H1 (cell line): ENCODE results near the gene HSF2. TPM values are rescaled to one million over a fixed set of nuclear protein-coding genes. Genes with fewer than 3 reads are reported as not detected.

ENCODE experiments used
- CTCF ChIA-PET: fragments of 300-600 bp; sonication (Branson Sonifier 250); formaldehyde crosslinking; loops from one replicate; lab custom pipeline; 2021; ENCODE audit not compliant: partially characterized antibody; lab: Charles Lee
- POLR2A ChIA-PET: fragments of 300-600 bp; sonication (Branson Sonifier 250); formaldehyde crosslinking; loops from one replicate; lab custom pipeline; 2021; ENCODE audit warnings: inconsistent platforms; ENCODE audit not compliant: partially characterized antibody; lab: Charles Lee
- DNase-seq, 2 experiments: peaks; one replicate each; pipeline versions ENCODE4 v3.0.0 to v3.0.0-alpha.2; 2010 to 2022; ENCODE audit warnings: low spot score in 2 of 2, low read depth in 1 of 2, mixed read lengths in 1 of 2
- FAIRE-seq: peaks from 2 replicates; lab custom pipeline; 2011; peaks lifted over from hg19 to GRCh38; lab: Jason Lieb, UNC
- H2AFZ ChIP-seq: 2 replicates; pipeline ENCODE4 v1.8.1; 2012; ENCODE audit warnings: low read length, inconsistent platforms
- H2AK5ac ChIP-seq: 2 replicates; pipeline ENCODE4 v1.6.1; 2013; ENCODE audit warnings: low read depth, low read length
- H2BK120ac ChIP-seq: replicated peaks from 2 replicates; pipeline ENCODE3; 2013; ENCODE audit warnings: low read depth, low read length, inconsistent platforms
- H2BK12ac ChIP-seq: 2 replicates; pipeline ENCODE4 v1.6.1; 2013; ENCODE audit warnings: low read depth, low read length
- H2BK15ac ChIP-seq: 2 replicates; pipeline ENCODE4 v1.6.1; 2013; ENCODE audit warnings: low read length
- H2BK20ac ChIP-seq: 2 replicates; pipeline ENCODE4 v1.6.1; 2013; ENCODE audit warnings: low read length
- H2BK5ac ChIP-seq: 2 replicates; pipeline ENCODE4 v1.6.1; 2013; ENCODE audit warnings: low read depth, low read length
- H3K14ac ChIP-seq: 2 replicates; pipeline ENCODE4 v1.6.1; 2013; ENCODE audit warnings: inconsistent platforms; ENCODE audit not compliant: insufficient read length
- H3K18ac ChIP-seq: 2 replicates; pipeline ENCODE4 v1.6.1; 2013; ENCODE audit warnings: low read length; ENCODE audit errors: extremely low read depth
- H3K23ac ChIP-seq: 2 replicates; pipeline ENCODE4 v1.6.1; 2013; ENCODE audit warnings: inconsistent platforms; ENCODE audit not compliant: insufficient read length
- H3K23me2 ChIP-seq: 2 replicates; pipeline ENCODE4 v1.6.1; 2013; ENCODE audit warnings: low read depth, low read length
- H3K27ac ChIP-seq: 2 replicates; pipeline ENCODE4 v1.6.1; 2011; ENCODE audit warnings: low read depth, low read length, inconsistent platforms
- H3K27me3 ChIP-seq, 4 experiments: replicated peaks in 1 of 4; 1 replicate in 1 of 4; 2 replicates in 3 of 4; pipeline versions ENCODE4 v1.6.1 to v1.8.1; 2011 to 2013; ENCODE audit warnings: low read length in 3 of 4, mild to moderate bottlenecking in 3 of 4, inconsistent platforms in 2 of 4, mixed read lengths in 2 of 4, moderate library complexity in 1 of 4; ENCODE audit not compliant: control insufficient read depth in 3 of 4, insufficient read depth in 3 of 4; ENCODE audit errors: extremely low read depth in 1 of 4
- H3K36me3 ChIP-seq, 4 experiments: 2 replicates each; pipeline versions ENCODE4 v1.6.1 to v1.8.1; 2011 to 2013; ENCODE audit warnings: mild to moderate bottlenecking in 4 of 4, low read length in 3 of 4, moderate library complexity in 2 of 4, control low read depth in 1 of 4, inconsistent platforms in 1 of 4; ENCODE audit not compliant: insufficient read depth in 4 of 4, control insufficient read depth in 2 of 4
- H3K4ac ChIP-seq: replicated peaks from 2 replicates; pipeline ENCODE3; 2013; ENCODE audit warnings: low read length, low read depth, mixed read lengths, inconsistent platforms; ENCODE audit not compliant: insufficient read length
- H3K4me1 ChIP-seq, 4 experiments: replicated peaks in 1 of 4; 1 replicate in 1 of 4; 2 replicates in 3 of 4; pipeline versions ENCODE4 v1.6.1 to v1.8.1; 2011 to 2013; ENCODE audit warnings: low read length in 3 of 4, inconsistent platforms in 2 of 4, mixed read lengths in 1 of 4; ENCODE audit not compliant: insufficient read depth in 4 of 4, control insufficient read depth in 3 of 4
- H3K4me2 ChIP-seq, 2 experiments: 2 replicates each; pipeline versions ENCODE4 v1.6.1 to v1.8.1; 2011 to 2013; ENCODE audit warnings: low read depth in 2 of 2, low read length in 2 of 2, control low read depth in 1 of 2, inconsistent platforms in 1 of 2, mild to moderate bottlenecking in 1 of 2; ENCODE audit not compliant: insufficient read depth in 1 of 2
- H3K4me3 ChIP-seq, 4 experiments: fragments of 200-600, 300-600 bp in 1 of 4; sonication (generic), shearing (Covaris generic), sonication (Bioruptor Twin) in 1 of 4; 2 replicates each; pipeline versions ENCODE4 v1.5.1 to v1.8.1; 2011 to 2016; ENCODE audit warnings: low read length in 4 of 4, low read depth in 3 of 4, control low read depth in 2 of 4, inconsistent platforms in 2 of 4, mild to moderate bottlenecking in 2 of 4, mixed read lengths in 1 of 4, moderate library complexity in 1 of 4; ENCODE audit not compliant: insufficient read depth in 2 of 4; ENCODE audit errors: extremely low read depth in 1 of 4
- H3K56ac ChIP-seq: replicated peaks from 2 replicates; pipeline ENCODE3; 2013; ENCODE audit warnings: low read depth, mild to moderate bottlenecking, mixed read lengths, low read length, inconsistent platforms; ENCODE audit not compliant: insufficient read length
- H3K79me1 ChIP-seq: 2 replicates; pipeline ENCODE4 v1.6.1; 2013; ENCODE audit warnings: low read depth, low read length, control low read depth
- H3K79me2 ChIP-seq, 2 experiments: 2 replicates each; pipeline versions ENCODE4 v1.6.1 to v1.8.1; 2012 to 2013; ENCODE audit warnings: low read length in 2 of 2, mild to moderate bottlenecking in 2 of 2, inconsistent platforms in 1 of 2; ENCODE audit not compliant: insufficient read depth in 2 of 2, control insufficient read depth in 1 of 2
- H3K9ac ChIP-seq, 4 experiments: replicated peaks in 1 of 4; 1 replicate in 1 of 4; 2 replicates in 3 of 4; pipeline versions ENCODE4 v1.6.1 to v1.8.1; 2011 to 2013; ENCODE audit warnings: low read depth in 3 of 4, low read length in 3 of 4, control low read depth in 2 of 4, mild to moderate bottlenecking in 2 of 4, moderate library complexity in 2 of 4, inconsistent platforms in 1 of 4; ENCODE audit errors: extremely low read depth in 1 of 4
- H3K9me3 ChIP-seq, 2 experiments: 2 replicates each; pipeline versions ENCODE4 v1.6.1 to v1.8.1; 2012 to 2013; ENCODE audit warnings: mild to moderate bottlenecking in 2 of 2, moderate library complexity in 2 of 2, control low read depth in 1 of 2, inconsistent platforms in 1 of 2, low read depth in 1 of 2, low read length in 1 of 2, mixed read lengths in 1 of 2; ENCODE audit not compliant: insufficient read depth in 2 of 2
- H4K20me1 ChIP-seq, 2 experiments: replicated peaks in 1 of 2; 2 replicates each; pipeline versions ENCODE3 to v1.8.1; 2011 to 2013; ENCODE audit warnings: inconsistent platforms in 2 of 2, low read length in 2 of 2, mild to moderate bottlenecking in 1 of 2; ENCODE audit not compliant: insufficient read depth in 2 of 2, control insufficient read depth in 1 of 2
- H4K5ac ChIP-seq: 2 replicates; pipeline ENCODE4 v1.6.1; 2013; ENCODE audit warnings: low read length, low read depth, mixed read lengths, inconsistent platforms; ENCODE audit not compliant: insufficient read length
- H4K8ac ChIP-seq: 2 replicates; pipeline ENCODE4 v1.8.0; 2013; ENCODE audit warnings: mild to moderate bottlenecking, moderate library complexity, low read length, inconsistent platforms; ENCODE audit not compliant: insufficient read depth; ENCODE audit errors: extremely low read depth
- H4K91ac ChIP-seq: replicated peaks from 2 replicates; pipeline ENCODE3; 2013; ENCODE audit warnings: low read length, mixed read lengths, inconsistent platforms; ENCODE audit not compliant: insufficient read length
- BCL11A ChIP-seq, 2 experiments: IDR thresholded peaks; one replicate each; pipeline ENCODE4 v1.6.1; 2011; ENCODE audit warnings: low read depth in 2 of 2, low read length in 2 of 2, mild to moderate bottlenecking in 2 of 2
- CHD1 ChIP-seq: IDR thresholded peaks from 2 replicates; pipeline ENCODE4 v1.6.1; 2012; ENCODE audit warnings: low read depth, low read length, improper control_type of control experiment
- CHD2 ChIP-seq: IDR thresholded peaks from 2 replicates; pipeline ENCODE4 v1.6.1; 2012; ENCODE audit warnings: low read length, improper control_type of control experiment
- CREB1 ChIP-seq: IDR thresholded peaks from 2 replicates; pipeline ENCODE4 v1.6.1; 2012; ENCODE audit warnings: inconsistent platforms
- HDAC6 ChIP-seq: IDR thresholded peaks from one replicate; pipeline ENCODE4 v1.7.1; 2012; ENCODE audit warnings: low read depth, mild to moderate bottlenecking, inconsistent platforms, low read length, moderate library complexity
- RFX5 ChIP-seq: IDR thresholded peaks from 2 replicates; pipeline ENCODE4 v1.6.1; 2011; ENCODE audit warnings: low read depth, low read length, improper control_type of control experiment, borderline replicate concordance
- RNF2 ChIP-seq: fragments of 200-900, 300-1000 bp; sonication (generic); IDR thresholded peaks from 2 replicates; pipeline ENCODE4 v1.7.1; 2016; ENCODE audit warnings: borderline replicate concordance, low read depth, mild to moderate bottlenecking, antibody characterized with exemption, low read length; ENCODE audit not compliant: poor library complexity, severe bottlenecking; ENCODE audit errors: missing control alignments
- SIN3A ChIP-seq, 2 experiments: IDR thresholded peaks in 1 of 2; conservative IDR thresholded peaks in 1 of 2; 2 replicates each; pipeline ENCODE4 v1.6.1; 2011 to 2012; ENCODE audit warnings: low read length in 2 of 2, improper control_type of control experiment in 1 of 2, low read depth in 1 of 2, mild to moderate bottlenecking in 1 of 2
- SIRT6 ChIP-seq: IDR thresholded peaks from one replicate; pipeline ENCODE4 v1.7.1; 2012; ENCODE audit warnings: low read length, inconsistent platforms
- SP4 ChIP-seq: IDR thresholded peaks from 2 replicates; pipeline ENCODE4 v1.6.1; 2012; ENCODE audit warnings: low read length, inconsistent platforms
- WGBS, 2 experiments: shearing (Covaris generic) in 1 of 2; methylation state at CpG; one replicate each; pipeline versions ENCODE4 v1.1.6 to v1.1.7; 2013 to 2015; ENCODE audit warnings: low lambda C conversion rate in 2 of 2, mixed read lengths in 2 of 2, inconsistent platforms in 1 of 2, low coverage in 1 of 2, missing lambda C conversion rate in 1 of 2; ENCODE audit not compliant: insufficient replicate concordance in 2 of 2, insufficient coverage in 1 of 2, insufficient read length in 1 of 2; ENCODE audit errors: extremely low coverage in 1 of 2, missing lambda C conversion rate in 1 of 2; 5-methylcytosine and 5-hydroxymethylcytosine counted together
- polyA plus RNA-seq, 7 experiments: library from polyadenylated mRNA; depleted of rRNA in 3 of 7; stranded (reverse) in 5 of 7; unstranded in 2 of 7; fragments of >200 nt in 5 of 7; fragments of 200-250 nt in 2 of 7; gene quantifications; 1 replicate in 5 of 7; 2 replicates in 1 of 7; 4 replicates in 1 of 7; pipeline versions ENCODE4 v1.2.1 to v1.2.3, GENCODE V29; 2011 to 2013; ENCODE audit warnings: missing spikeins in 2 of 7, mixed read lengths in 2 of 7
- total RNA-seq: library from RNA; stranded (reverse); fragmentation: NEBNext Ultra II Directional; extraction: Animal tissue kit (Norgen Biotek cat#: 25700); gene quantifications from 2 replicates; pipeline ENCODE4 v1.2.1, GENCODE V29; 2021

HSF2 gene
- total and polyA plus RNA-seq, 2 of the 8 experiments (the other 6 are each of a cell fraction or from before 2014, with no cell fraction given) = 16.3 to 18.3 TPM

- no peak for TF ChIP-seq RFX5
- TF ChIP-seq SIRT6 = no peak
- TF ChIP-seq CHD2 = no peak
- no peak for TF ChIP-seq SIN3A (conservative IDR thresholded peaks at IDR 0.05 in 1 of 2, IDR thresholded peaks at IDR 0.05 in 1 of 2; ENCODE audit: low read depth in 1 of 2, low read length in 2 of 2)
- TF ChIP-seq CHD1 = no peak
- no peak for TF ChIP-seq SP4
- no peak for TF ChIP-seq CREB1
- no peak for TF ChIP-seq RNF2
- no peak for TF ChIP-seq BCL11A (IDR thresholded peaks at IDR 0.05; ENCODE audit: low read depth in 2 of 2, low read length in 2 of 2)
- TF ChIP-seq HDAC6 = no peak
- TF ChIP-seq, all 59 proteins: peak for 0
- ChIA-PET POLR2A (no interaction called here), CTCF (interaction anchor here (0.6 kb wide), 1 partner anchor 273 kb away, joined by 3 read pairs; no protein-coding TSS in a partner anchor)
- Histone ChIP-seq H2BK12ac (no peak overlapping the region), H4K5ac (no peak overlapping the region), H2AK5ac (no peak overlapping the region), H3K4me3 (no peak overlapping the region), H3K9me3 (no peaks in the 10 kb centered on the region), H2AFZ (no peak overlapping the region), H4K20me1 (peaks cover 3 to 6% of the 10 kb centered on the region in 2 experiments), H2BK5ac (no peak overlapping the region), H3K56ac (no peak overlapping the region), H3K4ac (no peak overlapping the region), H3K23ac (no peak overlapping the region), H2BK15ac (no peak overlapping the region), H2BK20ac (no peak overlapping the region), H2BK120ac (no peak overlapping the region), H4K91ac (no peak overlapping the region), H3K23me2 (no peaks in the 10 kb centered on the region), H3K27me3 (no peaks in the 10 kb centered on the region), H3K4me2 (no peak overlapping the region), H3K79me2 (peaks cover 0 to 80% of the 10 kb centered on the region in 2 experiments; a peak in 3 of 4 replicates), H3K27ac (no peak overlapping the region), H4K8ac (no peak overlapping the region), H3K79me1 (peaks cover 3% of the 10 kb centered on the region), H3K18ac (no peak overlapping the region), H3K14ac (no peak overlapping the region), H3K36me3 (peaks cover 0 to 9% (median 0%) of the 10 kb centered on the region in 4 experiments; a peak in 1 of 8 replicates), H3K9ac (no peak overlapping the region), H3K4me1 (no peaks in the 10 kb centered on the region; a peak in 2 of 7 replicates)
- 87% methylated on average over 6 of the region's 6 CpGs; no CpG with 5 or more reads in 1 of the 2 experiments for WGBS, 2 experiments
- FAIRE-seq (no peak), DNase-seq (no peak)
Measured at GRCh38 chr6:122408702-122409458, 9.4 kb downstream of the HSF2 start.
